MM.1S (cell line): ENCODE data around the gene NCAPG.

Source experiments
- DNase-seq: peaks from one replicate; pipeline ENCODE4 v3.0.0-alpha.2; 2015
- H2AFZ ChIP-seq: fragments of 300-600 bp; sonication (generic); 2 replicates; pipeline ENCODE4 v1.6.0; 2016; ENCODE audit warnings: antibody characterized with exemption, low read length
- H3F3A ChIP-seq: fragments of 300-600 bp; sonication (generic); 2 replicates; pipeline ENCODE4 v1.6.1; 2016; ENCODE audit warnings: mild to moderate bottlenecking, antibody characterized with exemption, low read length, moderate library complexity, mixed read lengths; ENCODE audit not compliant: insufficient read depth
- H3K27ac ChIP-seq: fragments of 300-600 bp; sonication (generic); 2 replicates; pipeline ENCODE4 v1.5.1; 2016; ENCODE audit warnings: mild to moderate bottlenecking, low read length
- H3K27me3 ChIP-seq: fragments of 300-600 bp; sonication (generic); replicated peaks from 2 replicates; pipeline ENCODE4 v1.6.0; 2016; ENCODE audit warnings: low read length; ENCODE audit not compliant: insufficient read depth
- H3K36me3 ChIP-seq: fragments of 300-600 bp; sonication (generic); replicated peaks from 2 replicates; pipeline ENCODE4 v1.6.1; 2016; ENCODE audit warnings: mild to moderate bottlenecking, low read length, mixed read lengths; ENCODE audit not compliant: insufficient read depth
- H3K4me1 ChIP-seq: fragments of 300-600 bp; sonication (generic); 2 replicates; pipeline ENCODE4 v1.6.1; 2016; ENCODE audit warnings: low read length, mixed read lengths
- H3K4me2 ChIP-seq: fragments of 300-600 bp; sonication (generic); 2 replicates; pipeline ENCODE4 v1.6.0; 2016; ENCODE audit warnings: low read depth, low read length
- H3K4me3 ChIP-seq: fragments of 300-600 bp; sonication (generic); 2 replicates; pipeline ENCODE4 v1.5.1; 2016; ENCODE audit warnings: low read length, mixed read lengths
- H3K79me2 ChIP-seq: fragments of 300-600 bp; sonication (generic); 2 replicates; pipeline ENCODE4 v1.6.1; 2016; ENCODE audit warnings: mixed run types, low read length, mixed read lengths
- H3K9ac ChIP-seq: fragments of 300-600 bp; sonication (generic); 2 replicates; pipeline ENCODE4 v1.6.1; 2016; ENCODE audit warnings: low read length, mixed read lengths
- H3K9me2 ChIP-seq: fragments of 300-600 bp; sonication (generic); replicated peaks from 2 replicates; pipeline ENCODE4 v1.6.1; 2016; ENCODE audit warnings: mild to moderate bottlenecking, low read length, mixed read lengths; ENCODE audit not compliant: insufficient read depth
- H3K9me3 ChIP-seq: fragments of 300-600 bp; sonication (generic); replicated peaks from 2 replicates; pipeline ENCODE4 v1.6.1; 2016; ENCODE audit warnings: mild to moderate bottlenecking, low read length, mixed read lengths; ENCODE audit not compliant: insufficient read depth
- H4K20me1 ChIP-seq: fragments of 300-600 bp; sonication (generic); 2 replicates; pipeline ENCODE4 v1.6.1; 2016; ENCODE audit warnings: mild to moderate bottlenecking, low read length, moderate library complexity, mixed read lengths; ENCODE audit not compliant: insufficient read depth
- EZH2 ChIP-seq: fragments of 300-600 bp; sonication (generic); optimal IDR thresholded peaks from 2 replicates; pipeline ENCODE3; 2017; ENCODE audit warnings: low read depth, mild to moderate bottlenecking, antibody characterized with exemption, low read length, mixed read lengths
- EZH2phosphoT487 ChIP-seq: fragments of 300-600 bp; sonication (generic); IDR thresholded peaks from 2 replicates; pipeline ENCODE4 v1.6.1; 2018; ENCODE audit warnings: antibody characterized with exemption, low read length
- TF ChIP-seq, protein P1 (sequence below): fragments of 300-600 bp; sonication (generic); IDR thresholded peaks from 2 replicates; pipeline ENCODE4 v1.5.1; 2016; ENCODE audit warnings: antibody characterized with exemption, low read length, mixed read lengths

Gene NCAPG

DNA sequence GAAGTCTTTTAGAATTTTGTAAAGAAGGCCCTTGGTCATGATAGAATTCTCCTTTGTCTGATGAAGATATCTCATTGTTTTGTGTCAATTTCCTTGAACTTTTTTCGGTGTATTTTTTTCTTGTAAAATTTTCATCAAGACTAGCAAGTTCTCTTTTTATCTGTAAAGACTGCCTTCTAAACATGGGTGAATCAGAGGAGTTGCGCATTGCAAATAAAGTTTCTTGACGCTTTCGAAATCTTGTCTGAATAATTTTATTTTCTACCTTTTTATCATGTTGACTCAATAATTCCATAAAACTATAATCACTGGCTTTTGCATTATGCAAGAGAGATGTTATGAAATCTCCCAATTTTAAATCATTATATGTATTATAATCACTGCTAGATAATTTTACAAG, 66.2 kb downstream of the NCAPG start:
- Histone ChIP-seq H3K4me2 (no peak overlapping the region), H4K20me1 (no peaks in the 10 kb centered on the region), H3K9me2 (no peaks in the 10 kb centered on the region), H3K9ac (no peak overlapping the region), H3K9me3 (no peaks in the 10 kb centered on the region), H3K4me3 (no peak overlapping the region), H3K27me3 (no peaks in the 10 kb centered on the region), H3F3A (no peaks in the 10 kb centered on the region), H2AFZ (no peak overlapping the region), H3K4me1 (no peaks in the 10 kb centered on the region), H3K79me2 (no peaks in the 10 kb centered on the region), H3K27ac (no peak overlapping the region), H3K36me3 (no peaks in the 10 kb centered on the region; the same call in 1 of the 2 replicates)
- TF ChIP-seq EZH2 (no peak), EZH2phosphoT487 (no peak)
- TF ChIP-seq, protein P1, sequence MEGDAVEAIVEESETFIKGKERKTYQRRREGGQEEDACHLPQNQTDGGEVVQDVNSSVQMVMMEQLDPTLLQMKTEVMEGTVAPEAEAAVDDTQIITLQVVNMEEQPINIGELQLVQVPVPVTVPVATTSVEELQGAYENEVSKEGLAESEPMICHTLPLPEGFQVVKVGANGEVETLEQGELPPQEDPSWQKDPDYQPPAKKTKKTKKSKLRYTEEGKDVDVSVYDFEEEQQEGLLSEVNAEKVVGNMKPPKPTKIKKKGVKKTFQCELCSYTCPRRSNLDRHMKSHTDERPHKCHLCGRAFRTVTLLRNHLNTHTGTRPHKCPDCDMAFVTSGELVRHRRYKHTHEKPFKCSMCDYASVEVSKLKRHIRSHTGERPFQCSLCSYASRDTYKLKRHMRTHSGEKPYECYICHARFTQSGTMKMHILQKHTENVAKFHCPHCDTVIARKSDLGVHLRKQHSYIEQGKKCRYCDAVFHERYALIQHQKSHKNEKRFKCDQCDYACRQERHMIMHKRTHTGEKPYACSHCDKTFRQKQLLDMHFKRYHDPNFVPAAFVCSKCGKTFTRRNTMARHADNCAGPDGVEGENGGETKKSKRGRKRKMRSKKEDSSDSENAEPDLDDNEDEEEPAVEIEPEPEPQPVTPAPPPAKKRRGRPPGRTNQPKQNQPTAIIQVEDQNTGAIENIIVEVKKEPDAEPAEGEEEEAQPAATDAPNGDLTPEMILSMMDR = no peak
- DNase-seq = no peak

DNA sequence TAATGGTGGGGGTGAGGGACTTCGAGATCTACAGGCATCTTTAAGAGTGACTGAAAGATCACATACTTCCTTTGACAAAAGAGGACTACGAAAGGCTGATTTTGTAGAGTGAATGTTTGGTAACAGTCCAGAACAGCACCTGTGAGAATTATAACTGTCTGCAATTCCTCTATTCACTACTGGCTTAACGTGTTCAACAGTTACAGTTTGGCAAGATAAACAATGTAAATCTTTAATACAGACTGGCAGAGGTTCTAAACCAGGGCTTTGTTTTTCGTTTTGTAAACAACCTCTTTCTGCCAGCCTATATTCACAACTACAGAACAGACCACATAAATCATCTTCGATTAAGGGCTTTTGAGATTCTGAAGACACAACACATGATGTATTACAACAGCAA, 66.9 kb downstream of the NCAPG start:
- no peak overlapping the region for H3K27ac ChIP-seq
- DNase-seq = no peak
- H3K9me2 ChIP-seq = no peaks in the 10 kb centered on the region
- H4K20me1 ChIP-seq = no peaks in the 10 kb centered on the region
- no peaks in the 10 kb centered on the region for H3K9me3 ChIP-seq
- no peak overlapping the region for H3K4me3 ChIP-seq
- H3K4me2 ChIP-seq = no peak overlapping the region
- no peaks in the 10 kb centered on the region for H3K79me2 ChIP-seq
- H2AFZ ChIP-seq = no peak overlapping the region
- no peak overlapping the region for H3K9ac ChIP-seq
- H3K4me1 ChIP-seq = no peaks in the 10 kb centered on the region
- no peaks in the 10 kb centered on the region for H3F3A ChIP-seq
- H3K27me3 ChIP-seq = no peaks in the 10 kb centered on the region
- TF ChIP-seq EZH2 (no peak), EZH2phosphoT487 (no peak)
- TF ChIP-seq, protein P1 = no peak
- H3K36me3 ChIP-seq = peaks cover 4% of the 10 kb centered on the region; the same call in 1 of the 2 replicates

DNA sequence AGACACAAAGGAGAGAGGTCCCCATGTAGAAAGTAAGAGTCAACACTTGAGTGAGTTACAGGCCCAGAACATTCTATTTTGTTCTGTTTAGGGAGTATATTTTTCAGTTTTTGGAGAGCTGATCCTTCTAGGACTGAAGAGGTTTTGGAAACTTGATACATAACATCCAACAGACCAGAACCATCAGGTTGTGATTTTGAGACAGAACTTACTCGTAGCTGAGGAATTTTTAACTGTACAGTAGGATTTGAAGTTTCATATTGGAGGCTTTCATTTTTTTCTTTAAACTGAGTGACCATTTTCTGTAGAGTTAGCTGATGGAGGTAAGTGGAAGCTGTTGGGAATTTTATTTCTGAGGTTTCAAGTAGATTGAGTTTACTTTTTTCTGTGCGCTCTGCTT, 73.3 kb downstream of the NCAPG start:
- Histone ChIP-seq H3K27me3 (no peaks in the 10 kb centered on the region), H3K4me2 (no peak overlapping the region), H4K20me1 (no peaks in the 10 kb centered on the region), H3K9me3 (no peaks in the 10 kb centered on the region), H2AFZ (no peak overlapping the region), H3K36me3 (peaks cover 4% of the 10 kb centered on the region; the same call in 1 of the 2 replicates), H3K9ac (no peak overlapping the region), H3K79me2 (no peaks in the 10 kb centered on the region), H3F3A (no peaks in the 10 kb centered on the region), H3K4me1 (no peaks in the 10 kb centered on the region), H3K9me2 (no peaks in the 10 kb centered on the region), H3K27ac (no peak overlapping the region), H3K4me3 (no peak overlapping the region)
- TF ChIP-seq EZH2phosphoT487 (no peak), EZH2 (no peak)
- TF ChIP-seq, protein P1 = no peak
- no peak for DNase-seq
